ENCODE measurements around the gene RNPS1.

The RNPS1 gene

GRCh38 chr16:2204416-2205103, 63.4 kb downstream of the RNPS1 start:
- peak overlapping the region; percentile 64 for H3K4me3 ChIP-seq (ENCODE audit: low read depth, low read length)
- no peak for TF ChIP-seq CTCF (IDR thresholded peaks at IDR 0.05; ENCODE audit: low read depth, low read length)
